T-cell (primary cell): ENCODE results near the gene NEDD8. TPM values are rescaled to one million over a fixed set of nuclear protein-coding genes. Genes with fewer than 3 reads are reported as not detected.
"Not testable (repeated sequence)": the region's sequence is repeated elsewhere in the genome, so short reads cannot be mapped to it uniquely, and the experiment has no call there.

Experiments used
- ATAC-seq, 4 experiments: fragments of 200-7000 bp in 3 of 4; fragments of 150-1000 bp in 1 of 4; cut with Tn5 transposase; replicated peaks in 1 of 4; 1 replicate in 3 of 4; 2 replicates in 1 of 4; pipeline ENCODE4 v1.10.0; 2021; ENCODE audit warnings: moderate library complexity in 3 of 4, mild to moderate bottlenecking in 2 of 4, moderate number of reproducible peaks in 1 of 4
- CTCF ChIA-PET, 2 donors: fragments of 300-600 bp; sonication (Branson Sonifier 250); formaldehyde crosslinking; loops; one replicate each; lab custom pipeline; 2022; ENCODE audit warnings: antibody characterized with exemption in 2 of 2; lab: Charles Lee
- POLR2A ChIA-PET, 2 donors: fragments of 300-600 bp; sonication (Branson Sonifier 250); formaldehyde crosslinking; loops; one replicate each; lab custom pipeline; 2022; ENCODE audit warnings: antibody characterized with exemption in 2 of 2; lab: Charles Lee
- DNase-seq, 35 experiments: peaks; one replicate each; pipeline versions ENCODE4 v3.0.0 to v3.0.0-alpha.2; 2013 to 2023
- H3K27ac ChIP-seq: one replicate; pipeline ENCODE4 v1.5.1; 2013; ENCODE audit warnings: low read length
- H3K27me3 ChIP-seq, 2 experiments: replicated peaks in 1 of 2; 1 replicate in 1 of 2; 2 replicates in 1 of 2; pipeline versions ENCODE4 v1.6.1 to v1.7.0; 2013; ENCODE audit warnings: low read length in 1 of 2, mixed read lengths in 1 of 2; ENCODE audit not compliant: control insufficient read depth in 2 of 2, insufficient read depth in 2 of 2; ENCODE audit errors: extremely low read depth in 1 of 2
- H3K36me3 ChIP-seq, 2 donors: 1 replicate in 1 of 2; 2 replicates in 1 of 2; pipeline versions ENCODE4 v1.6.1 to v1.7.0; 2013; ENCODE audit warnings: low read length in 1 of 2; ENCODE audit not compliant: control insufficient read depth in 2 of 2, insufficient read depth in 1 of 2; ENCODE audit errors: extremely low read depth in 1 of 2
- H3K4me1 ChIP-seq, 2 experiments: 1 replicate in 1 of 2; 2 replicates in 1 of 2; pipeline versions ENCODE4 v1.6.1 to v1.7.0; 2013; ENCODE audit warnings: low read length in 2 of 2, mixed read lengths in 1 of 2; ENCODE audit not compliant: insufficient read depth in 2 of 2, control insufficient read depth in 1 of 2; ENCODE audit errors: extremely low read depth in 1 of 2
- H3K4me3 ChIP-seq, 2 donors: 1 replicate in 1 of 2; 2 replicates in 1 of 2; pipeline versions ENCODE4 v1.5.1 to v1.7.0; 2013; ENCODE audit warnings: mild to moderate bottlenecking in 2 of 2, low read length in 1 of 2, moderate library complexity in 1 of 2; ENCODE audit not compliant: control insufficient read depth in 1 of 2; ENCODE audit errors: extremely low read depth in 1 of 2
- H3K9me3 ChIP-seq: 2 replicates; pipeline ENCODE4 v1.7.0; 2013
- H3K27ac Mint-ChIP-seq, 2 donors: one replicate each; pipeline ENCODE4 v1.8.0; 2020 to 2021; ENCODE audit warnings: mild to moderate bottlenecking in 2 of 2, mixed read lengths in 2 of 2
- H3K27me3 Mint-ChIP-seq, 2 donors: one replicate each; pipeline ENCODE4 v1.8.0; 2021 to 2022; ENCODE audit warnings: mixed read lengths in 2 of 2
- H3K36me3 Mint-ChIP-seq: one replicate; pipeline ENCODE4 v1.8.0; 2021; ENCODE audit warnings: mixed read lengths
- H3K4me1 Mint-ChIP-seq, 3 donors: one replicate each; pipeline ENCODE4 v1.8.0; 2020 to 2022; ENCODE audit warnings: mixed read lengths in 3 of 3, mild to moderate bottlenecking in 1 of 3
- H3K4me3 Mint-ChIP-seq, 3 donors: one replicate each; pipeline ENCODE4 v1.8.0; 2020 to 2022; ENCODE audit warnings: mild to moderate bottlenecking in 3 of 3, mixed read lengths in 3 of 3, moderate library complexity in 3 of 3
- H3K9me3 Mint-ChIP-seq, 3 donors: one replicate each; pipeline ENCODE4 v1.8.0; 2020 to 2022; ENCODE audit warnings: mixed read lengths in 3 of 3
- WGBS: methylation state at CpG from one replicate; pipeline ENCODE4 v1.1.5; 2013; ENCODE audit warnings: missing lambda C conversion rate; ENCODE audit not compliant: insufficient coverage; 5-methylcytosine and 5-hydroxymethylcytosine counted together
- total RNA-seq, 35 experiments: library from RNA in 6 of 35; stranded (reverse) in 6 of 35; fragments of 120-200 nt in 1 of 35; gene quantifications; one replicate each; pipeline versions ENCODE4 v1.2.1 to v1.2.4 and lab custom pipeline; 2013 to 2026

NEDD8 gene
- total RNA-seq, 5 donors from 2014 or later (not counting 1 experiment from before 2014, with no cell fraction given), result 92.1 to 107 (median 101) TPM

DNA sequence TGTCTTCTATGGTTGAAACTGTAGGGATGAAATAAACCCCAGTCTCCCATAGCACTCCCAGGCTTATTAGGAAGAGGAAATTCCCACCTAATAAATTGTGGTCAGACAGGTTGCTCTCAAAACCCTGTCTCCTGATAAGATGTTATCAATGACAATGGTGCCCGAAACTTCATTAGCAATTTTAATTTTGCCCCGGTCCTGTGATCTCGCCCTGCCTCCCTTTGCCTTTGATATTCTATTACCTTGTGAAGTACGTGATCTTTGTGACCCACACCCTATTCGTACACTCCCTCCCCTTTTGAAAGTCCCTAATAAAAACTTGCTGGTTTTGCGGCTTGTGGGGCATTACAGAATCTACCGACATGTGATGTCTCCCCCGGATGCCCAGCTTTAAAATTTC, 29.6 kb downstream of the NEDD8 start:
- POLR2A ChIA-PET, result interaction anchor here (0.6 to 0.8 kb wide), 2 partner anchors 40 to 109 kb away, joined by 4 read pairs; partner anchors contain the start of gene TINF2 (in 1 of the 2)

DNA sequence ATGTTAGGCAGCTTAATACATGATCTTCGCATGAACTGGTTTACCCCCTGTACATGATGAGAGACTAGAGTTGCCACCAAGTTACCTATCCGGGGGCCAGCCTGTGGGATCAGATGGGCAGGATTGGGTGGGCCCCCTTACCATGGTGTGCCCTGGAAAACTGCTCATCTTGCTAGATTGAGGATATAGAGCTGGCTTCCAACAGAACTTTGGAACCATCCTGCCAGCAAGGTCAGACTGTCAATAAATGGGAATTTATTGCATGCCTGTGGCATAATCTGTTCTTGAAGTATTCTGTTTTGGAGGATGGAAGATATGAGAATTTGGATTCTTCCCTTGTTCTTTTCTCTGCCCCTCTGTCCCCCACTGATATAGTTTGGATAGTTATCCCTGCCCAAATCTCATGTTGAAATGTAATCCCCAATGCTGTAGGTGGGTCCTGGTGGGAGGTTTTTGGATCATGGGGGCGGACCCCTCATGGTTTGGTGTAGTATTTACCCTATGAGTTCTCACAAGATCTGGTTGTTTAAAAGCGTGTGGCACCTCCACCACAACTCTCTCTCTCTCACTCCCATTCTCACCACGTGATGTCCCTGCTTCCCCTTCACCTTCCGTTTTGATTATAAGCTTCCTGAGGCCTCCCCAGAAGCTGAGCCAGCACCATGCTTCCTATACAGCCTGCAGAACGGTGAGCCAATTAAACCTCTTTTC, 33.2 kb downstream of the NEDD8 start:
- Histone ChIP-seq H3K9me3 (no peaks in the 10 kb centered on the region), H3K4me3 (no peak overlapping the region), H3K36me3 (peaks cover 1 to 9% of the 10 kb centered on the region in 2 donors), H3K27me3 (no peaks in the 10 kb centered on the region), H3K4me1 (peaks cover 14 to 36% of the 10 kb centered on the region in 2 experiments), H3K27ac (no peak overlapping the region)
- Mint-ChIP-seq H3K9me3 (peaks cover 4 to 7% (median 5%) of the 10 kb centered on the region in 3 donors), H3K4me3 (peak overlapping the region in 1 of 3 donors; percentile 41), H3K27ac (peak overlapping the region; percentile 40 to 50), H3K27me3 (no peaks in the 10 kb centered on the region), H3K36me3 (peaks cover 28% of the 10 kb centered on the region), H3K4me1 (peaks cover 43 to 63% (median 49%) of the 10 kb centered on the region in 3 donors)
- POLR2A ChIA-PET, result interaction anchor here (0.6 to 1.0 kb wide), 2 partner anchors 9 to 17 kb away, joined by 5 read pairs; partner anchors contain the start of gene MDP1 (in 1 of the 2)
- no peak for ATAC-seq
- whole genome bisulfite sequencing, result 82% methylated on average over 4 of the region's 7 CpGs
- CTCF ChIA-PET, result interaction anchor here (0.6 to 1.6 kb wide), 3 partner anchors 8 to 232 kb away, joined by 3 to 12 read pairs (median 6); no protein-coding TSS in a partner anchor
- DNase-seq, result no peak

More for the DNA sequence above, 29.6 kb downstream of the NEDD8 start:
- ATAC-seq, H3K27ac ChIP-seq, H3K27ac Mint-ChIP-seq, H3K9me3 Mint-ChIP-seq, H3K4me3 Mint-ChIP-seq, H3K4me3 ChIP-seq, H3K27me3 Mint-ChIP-seq, H3K27me3 ChIP-seq, H3K9me3 ChIP-seq, DNase-seq: not testable (repeated sequence)
- H3K36me3 ChIP-seq, result peaks cover 13 to 31% of the 10 kb centered on the region in 2 donors
- peaks cover 57% of the 10 kb centered on the region for H3K36me3 Mint-ChIP-seq
- CTCF ChIA-PET, result interaction anchor here in 1 of 2 donors (0.8 kb wide), 1 partner anchor 14 kb away, joined by 3 read pairs; the partner anchor contains the start of gene IPO4
- WGBS, result 97% methylated on average over 5 of the region's 8 CpGs
- peaks cover 0 to 19% of the 10 kb centered on the region in 2 experiments for H3K4me1 ChIP-seq
- H3K4me1 Mint-ChIP-seq, result peaks cover 34 to 50% (median 45%) of the 10 kb centered on the region in 3 donors

DNA sequence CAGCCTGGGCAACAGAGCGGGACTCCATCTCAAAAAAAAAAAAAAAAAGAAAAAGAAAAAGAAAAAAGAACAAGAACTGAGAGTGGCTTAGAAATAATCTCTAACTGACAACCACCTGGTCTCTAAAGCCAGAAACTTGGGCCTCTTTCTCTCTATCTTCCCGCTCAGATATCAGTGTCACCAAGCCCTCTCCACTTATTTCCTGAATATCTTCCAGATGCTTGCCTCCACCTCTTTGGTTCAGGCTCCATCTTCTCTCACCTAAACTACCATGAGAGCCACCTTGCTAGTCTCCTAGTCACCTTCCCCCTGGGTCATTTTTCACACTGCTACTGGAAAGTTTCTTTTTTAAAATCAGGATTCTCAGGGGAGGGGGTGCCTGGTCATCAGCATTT, 35.1 kb downstream of the NEDD8 start:
- peak overlapping the region; percentile 77 to 93 (median 92) for H3K4me3 Mint-ChIP-seq
- ATAC-seq (no peak), DNase-seq (no peak)
- ChIA-PET CTCF (no interaction called here), POLR2A (interaction anchor here (0.7 to 3.7 kb wide), 3 partner anchors 11 to 15 kb away, joined by 4 to 17 read pairs (median 16); partner anchors contain the start of gene CHMP4A (in 1 of the 2))
- Histone ChIP-seq H3K27ac (no peak overlapping the region), H3K27me3 (no peaks in the 10 kb centered on the region), H3K9me3 (no peaks in the 10 kb centered on the region), H3K4me3 (no peak overlapping the region), H3K36me3 (peaks cover 9 to 17% of the 10 kb centered on the region in 2 donors), H3K4me1 (peaks cover 14 to 43% of the 10 kb centered on the region in 2 experiments)
- H3K27me3 Mint-ChIP-seq, result no peaks in the 10 kb centered on the region
- peaks cover 48 to 67% (median 53%) of the 10 kb centered on the region in 3 donors for H3K4me1 Mint-ChIP-seq
- H3K27ac Mint-ChIP-seq, result peak overlapping the region; percentile 70 to 98
- H3K36me3 Mint-ChIP-seq, result peaks cover 27% of the 10 kb centered on the region
- 100% methylated on average over 1 of the region's 2 CpGs for WGBS
- H3K9me3 Mint-ChIP-seq, result peaks cover 0 to 1% (median 0%) of the 10 kb centered on the region in 3 donors

DNA sequence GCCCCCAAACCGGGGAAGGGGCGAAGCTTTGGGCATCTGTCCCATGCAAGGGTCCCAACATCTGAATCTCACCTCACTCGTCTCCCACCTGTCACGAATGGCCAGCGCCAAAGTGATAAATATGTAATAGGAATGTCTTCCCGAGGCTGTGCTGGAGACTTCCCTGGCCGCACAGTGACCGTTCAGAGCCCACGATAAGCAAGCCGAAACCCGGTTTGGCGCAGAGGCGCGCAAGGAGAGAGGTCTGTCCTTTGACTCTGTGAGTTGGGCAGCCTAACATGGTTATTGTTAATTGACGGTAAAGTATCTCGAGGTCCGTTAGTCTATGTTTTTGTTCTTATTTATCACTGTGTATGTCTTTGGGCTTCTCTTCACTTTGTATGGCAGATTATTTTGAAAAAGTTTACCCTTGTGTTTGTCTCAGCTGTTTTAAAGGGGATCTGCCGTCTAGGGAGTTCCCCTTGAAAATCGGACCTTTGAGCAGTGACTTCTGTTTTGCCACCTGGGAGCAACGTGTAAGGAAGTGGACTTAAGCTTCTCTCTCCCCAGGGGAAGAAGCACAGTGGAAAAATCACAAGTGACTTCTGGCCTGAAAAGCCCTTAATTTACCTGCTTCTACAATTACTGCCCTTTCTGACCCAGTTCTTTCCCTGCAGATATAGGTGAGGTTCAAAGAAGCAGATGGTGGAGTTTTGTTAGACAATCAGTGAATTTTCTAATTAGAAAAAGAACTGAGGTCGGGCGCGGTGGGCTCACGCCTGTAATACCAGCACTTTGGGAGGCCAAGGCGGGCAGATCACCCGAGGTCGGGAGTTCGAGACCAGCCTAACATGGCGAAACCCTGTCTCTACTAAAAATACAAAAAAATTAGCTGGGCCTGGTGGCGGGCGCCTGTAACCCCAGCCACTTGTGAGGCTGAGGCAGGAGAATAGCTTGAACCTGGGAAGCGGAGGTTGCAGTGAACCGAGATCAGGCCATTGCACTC, 35.8 kb downstream of the NEDD8 start:
- no peaks in the 10 kb centered on the region for H3K27me3 Mint-ChIP-seq
- no peaks in the 10 kb centered on the region for H3K9me3 Mint-ChIP-seq
- Histone ChIP-seq H3K27me3 (no peaks in the 10 kb centered on the region), H3K4me1 (peaks cover 14 to 43% of the 10 kb centered on the region in 2 experiments), H3K36me3 (peaks cover 12 to 18% of the 10 kb centered on the region in 2 donors), H3K4me3 (peak overlapping the region; percentile 76 to 98), H3K27ac (peak overlapping the region; percentile 98), H3K9me3 (no peaks in the 10 kb centered on the region)
- CTCF ChIA-PET, result interaction anchor here in 1 of 2 donors (1.1 kb wide), 1 partner anchor 41 kb away, joined by 3 read pairs; no protein-coding TSS in a partner anchor
- POLR2A ChIA-PET, result interaction anchor here (0.7 to 3.7 kb wide), 8 partner anchors 12 to 82 kb away, joined by 3 to 17 read pairs (median 4); partner anchors contain the start of genes CHMP4A (in 1 of the 2), DCAF11 (in 1 of the 2), MDP1 (in 1 of the 2) and NRL (in 1 of the 2)
- H3K36me3 Mint-ChIP-seq, result peaks cover 27% of the 10 kb centered on the region
- WGBS, result 26% methylated on average over 17 of the region's 33 CpGs
- peak overlapping the region; percentile 87 to 93 (median 92) for H3K4me3 Mint-ChIP-seq
- DNase-seq (peak in 1 of 35 experiments; percentile 36), ATAC-seq (no peak)
- peaks cover 50 to 69% (median 56%) of the 10 kb centered on the region in 3 donors for H3K4me1 Mint-ChIP-seq
- H3K27ac Mint-ChIP-seq, result peak overlapping the region; percentile 96 to 98

DNA sequence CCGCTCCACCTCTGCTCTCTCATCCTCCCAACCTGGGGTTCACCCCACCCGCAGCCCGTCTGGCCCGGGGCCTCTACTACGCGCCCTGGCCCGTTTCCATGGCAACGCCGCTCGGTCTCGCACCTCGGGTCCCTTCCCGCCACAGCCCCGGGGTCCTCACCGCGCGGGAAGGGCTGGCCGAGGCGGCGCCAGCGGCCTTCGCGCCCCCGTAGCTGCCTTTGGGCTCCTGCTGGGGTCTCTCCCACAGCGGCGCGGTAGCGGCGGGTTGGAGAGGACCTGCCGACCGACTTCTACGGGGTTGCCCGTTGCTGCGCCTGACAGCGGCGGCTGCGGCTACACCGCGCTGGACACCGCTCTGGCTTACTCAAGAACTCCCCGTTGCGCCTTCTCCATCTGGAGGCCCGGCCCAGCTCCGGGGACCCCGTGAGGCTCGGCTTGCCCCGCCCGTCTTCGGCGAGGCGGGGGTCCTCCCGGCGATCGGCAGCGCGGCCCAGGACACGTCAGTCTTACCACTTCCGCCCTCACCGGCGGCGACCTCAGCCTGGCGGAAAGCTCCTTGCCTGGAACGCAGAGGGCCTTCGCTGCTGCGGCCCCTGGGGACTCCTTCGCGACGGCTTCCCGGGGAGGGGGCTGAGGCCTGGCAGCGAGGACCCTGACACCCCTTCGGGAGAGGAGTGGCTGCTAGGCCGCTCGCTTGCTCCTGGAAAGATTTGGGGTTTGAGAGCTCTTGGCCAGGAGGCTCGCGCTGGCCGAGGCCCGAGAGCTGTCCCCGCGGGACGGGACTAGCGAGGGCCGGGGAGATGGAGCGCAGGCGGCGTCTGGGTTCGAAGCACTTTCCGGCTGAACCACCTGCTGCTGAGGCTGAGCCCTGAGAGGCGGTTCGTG, 36.7 kb downstream of the NEDD8 start, which contains the start of gene TM9SF1:
Gene TM9SF1, minus strand, starts transcription at position 256 of the 885 bp plus-strand sequence. CDS start 422 bp downstream, outside the sequence.
- peaks cover 14 to 43% of the 10 kb centered on the region in 2 experiments for H3K4me1 ChIP-seq
- Mint-ChIP-seq H3K36me3 (peaks cover 25% of the 10 kb centered on the region), H3K4me3 (peak within 1 kb of the TSS; percentile 87 to 93 (median 92)), H3K27me3 (no peaks in the 10 kb centered on the region), H3K27ac (peak within 1 kb of the TSS; percentile 96 to 98), H3K9me3 (no peaks in the 10 kb centered on the region), H3K4me1 (peaks cover 49 to 68% (median 57%) of the 10 kb centered on the region in 3 donors)
- H3K27ac ChIP-seq, result peak within 1 kb of the TSS; percentile 98
- DNase-seq, result peak; percentile 79 to 93 (median 89)
- ChIA-PET POLR2A (interaction anchor here (0.6 to 3.7 kb wide), 11 partner anchors 10 to 203 kb away, joined by 3 to 17 read pairs (median 4); partner anchors contain the start of genes CHMP4A (in 1 of the 2), DCAF11 (in 1 of the 2), MDP1 (in 1 of the 2) and NRL (in 1 of the 2)), CTCF (interaction anchor here (1.1 to 1.4 kb wide), 2 partner anchors 40 to 236 kb away, joined by 3 to 5 read pairs; no protein-coding TSS in a partner anchor)
- no peaks in the 10 kb centered on the region for H3K27me3 ChIP-seq
- WGBS, result under 1% methylated on average over 89 of the region's 89 CpGs
- H3K9me3 ChIP-seq, result no peaks in the 10 kb centered on the region
- H3K36me3 ChIP-seq, result peaks cover 12 to 22% of the 10 kb centered on the region in 2 donors
- H3K4me3 ChIP-seq, result peak within 1 kb of the TSS; percentile 76 to 98
- ATAC-seq, result peak; percentile 91 to 94 (median 93)
